Chondrocyte (in vitro differentiated cells): Measurements from ENCODE around the gene DEFB125. TPM values are rescaled to one million over a fixed set of nuclear protein-coding genes. Genes with fewer than 3 reads are reported as not detected.

Experiments used
- DNase-seq: peaks from one replicate; pipeline ENCODE4 v3.0.0; 2021; ENCODE audit warnings: mixed read lengths, low spot score
- H3K27ac Mint-ChIP-seq: one replicate; pipeline ENCODE4 v1.8.0; 2021; ENCODE audit warnings: mild to moderate bottlenecking, moderate library complexity, mixed read lengths; ENCODE audit not compliant: unreplicated experiment
- H3K27me3 Mint-ChIP-seq: 2 replicates; pipeline ENCODE4 v1.8.0; 2021; ENCODE audit warnings: low read depth, mixed read lengths
- H3K36me3 Mint-ChIP-seq: 2 replicates; pipeline ENCODE4 v1.8.0; 2021; ENCODE audit warnings: low read depth, mixed read lengths
- H3K4me1 Mint-ChIP-seq: 2 replicates; pipeline ENCODE4 v1.8.0; 2021; ENCODE audit warnings: low read depth, mild to moderate bottlenecking, mixed read lengths
- H3K4me3 Mint-ChIP-seq: one replicate; pipeline ENCODE4 v1.8.0; 2021; ENCODE audit warnings: mild to moderate bottlenecking, moderate library complexity, mixed read lengths; ENCODE audit not compliant: unreplicated experiment
- H3K9me3 Mint-ChIP-seq: 2 replicates; pipeline ENCODE4 v1.8.0; 2021; ENCODE audit warnings: low read depth, mixed read lengths
- total RNA-seq: library from RNA; stranded (reverse); gene quantifications from 3 replicates; pipeline ENCODE4 v1.2.1, GENCODE V29; 2021
- TF ChIP-seq, protein P1 (sequence below): fragments of 200-600 bp; sonication (generic); IDR thresholded peaks from 2 replicates; pipeline ENCODE4 v1.5.0; 2021; ENCODE audit warnings: antibody characterized with exemption, mild to moderate bottlenecking, moderate library complexity

Gene DEFB125
- total RNA-seq, 1 donor from 2014 or later = not detected

GRCh38 chr20:145877-146276 is 58.4 kb downstream of the DEFB125 start:
- TF ChIP-seq, protein P1, sequence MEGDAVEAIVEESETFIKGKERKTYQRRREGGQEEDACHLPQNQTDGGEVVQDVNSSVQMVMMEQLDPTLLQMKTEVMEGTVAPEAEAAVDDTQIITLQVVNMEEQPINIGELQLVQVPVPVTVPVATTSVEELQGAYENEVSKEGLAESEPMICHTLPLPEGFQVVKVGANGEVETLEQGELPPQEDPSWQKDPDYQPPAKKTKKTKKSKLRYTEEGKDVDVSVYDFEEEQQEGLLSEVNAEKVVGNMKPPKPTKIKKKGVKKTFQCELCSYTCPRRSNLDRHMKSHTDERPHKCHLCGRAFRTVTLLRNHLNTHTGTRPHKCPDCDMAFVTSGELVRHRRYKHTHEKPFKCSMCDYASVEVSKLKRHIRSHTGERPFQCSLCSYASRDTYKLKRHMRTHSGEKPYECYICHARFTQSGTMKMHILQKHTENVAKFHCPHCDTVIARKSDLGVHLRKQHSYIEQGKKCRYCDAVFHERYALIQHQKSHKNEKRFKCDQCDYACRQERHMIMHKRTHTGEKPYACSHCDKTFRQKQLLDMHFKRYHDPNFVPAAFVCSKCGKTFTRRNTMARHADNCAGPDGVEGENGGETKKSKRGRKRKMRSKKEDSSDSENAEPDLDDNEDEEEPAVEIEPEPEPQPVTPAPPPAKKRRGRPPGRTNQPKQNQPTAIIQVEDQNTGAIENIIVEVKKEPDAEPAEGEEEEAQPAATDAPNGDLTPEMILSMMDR = no peak
- Mint-ChIP-seq H3K36me3 (no peaks in the 10 kb centered on the region), H3K4me1 (no peaks in the 10 kb centered on the region), H3K27me3 (peaks cover 43% of the 10 kb centered on the region), H3K4me3 (no peak overlapping the region), H3K9me3 (no peaks in the 10 kb centered on the region), H3K27ac (no peak overlapping the region)
- DNase-seq = no peak

Other genes starting within 250 kb of the DEFB125 start
- not detected in 3 replicates for gene DEFB126, start 54.9 kb downstream of the DEFB125 start, total RNA-seq
- gene DEFB127, start 69.8 kb downstream of the DEFB125 start, total RNA-seq = not detected in 3 replicates
- not detected in 3 replicates for gene DEFB128, start 102.0 kb downstream of the DEFB125 start, total RNA-seq
- not detected in 3 replicates for gene DEFB129, start 139.6 kb downstream of the DEFB125 start, total RNA-seq
- gene DEFB132, start 170.1 kb downstream of the DEFB125 start, total RNA-seq = not detected in 3 replicates
- gene C20orf96, start 203.1 kb downstream of the DEFB125 start, total RNA-seq = 10.8 to 12.1 TPM (median 11.1 TPM) in 3 replicates
- 17.2 to 18.6 TPM (median 17.4 TPM) in 3 replicates for gene ZCCHC3, start 209.9 kb downstream of the DEFB125 start, total RNA-seq
- 34.3 to 40.4 TPM (median 39.6 TPM) in 3 replicates for gene SOX12, start 237.9 kb downstream of the DEFB125 start, total RNA-seq